ENCODE measurements around the gene PPP1R27.

PPP1R27 gene, protein sequence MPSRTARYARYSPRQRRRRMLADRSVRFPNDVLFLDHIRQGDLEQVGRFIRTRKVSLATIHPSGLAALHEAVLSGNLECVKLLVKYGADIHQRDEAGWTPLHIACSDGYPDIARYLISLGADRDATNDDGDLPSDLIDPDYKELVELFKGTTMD

DNA sequence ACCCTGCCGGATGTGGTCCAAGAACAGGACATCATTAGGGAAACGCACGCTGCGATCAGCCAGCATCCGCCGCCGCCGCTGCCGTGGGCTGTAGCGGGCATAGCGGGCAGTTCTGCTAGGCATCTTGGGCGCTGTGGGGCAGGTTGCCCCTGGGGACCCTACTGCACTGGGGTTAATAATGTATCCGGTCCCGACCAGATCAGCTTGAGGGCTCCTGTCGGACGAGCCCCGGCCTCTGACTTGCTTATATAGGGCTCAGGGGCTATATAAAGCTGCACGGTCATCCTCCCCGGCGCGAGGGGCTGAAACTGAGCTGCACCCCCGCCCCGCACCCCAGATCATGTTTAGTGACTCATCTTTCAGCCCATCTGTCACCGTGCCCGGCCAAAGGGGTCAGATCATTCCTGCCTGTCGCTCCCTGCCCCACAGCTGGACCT is at the start of gene PPP1R27:
PPP1R27 (minus strand) TSS at position 220 of the 437 bp plus-strand sequence; CDS start at position 123, 97 bp downstream.
- no peak for DNase-seq (ENCODE audit: low read depth, low spot score)

DNA sequence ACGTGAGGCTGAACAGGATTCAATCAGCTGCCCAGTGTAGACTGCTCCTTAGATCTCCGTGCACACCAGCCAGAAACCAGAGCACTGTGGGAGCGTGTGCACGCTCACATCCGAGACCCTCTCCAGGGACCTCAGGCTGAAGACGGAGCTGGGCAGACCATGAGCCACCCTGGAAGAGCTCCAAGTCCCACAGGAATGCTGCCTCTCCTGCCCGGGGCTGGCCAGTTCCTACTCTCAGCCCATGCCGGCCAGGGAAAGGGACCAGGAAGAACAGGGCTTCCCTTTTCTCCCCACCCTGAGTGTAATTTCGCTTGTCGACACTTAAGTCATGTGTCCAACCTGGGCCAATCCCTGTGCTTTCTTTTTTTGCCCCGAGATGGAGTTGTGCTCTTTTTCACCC is 49.7 kb upstream of the PPP1R27 start:
- no peak for DNase-seq (ENCODE audit: low read depth, low spot score)

DNA sequence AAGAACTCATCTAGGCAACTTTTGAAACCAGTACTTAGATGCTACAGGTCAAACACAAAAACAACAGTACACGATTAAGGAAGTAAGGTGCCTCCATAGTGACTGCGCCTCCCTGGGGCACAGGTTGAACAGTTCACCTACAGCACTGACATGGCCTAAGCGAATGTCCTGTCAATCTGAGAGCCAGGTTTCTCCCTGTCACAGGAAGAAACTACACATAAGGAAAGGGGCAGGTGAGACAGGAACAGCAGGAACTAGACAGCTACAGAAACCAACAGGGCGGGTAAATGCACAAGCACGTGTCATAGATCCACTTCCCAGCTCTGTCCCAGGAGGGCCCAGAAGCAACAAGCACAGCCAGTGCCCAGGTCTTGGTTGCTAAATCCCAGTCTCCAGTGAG is 44.3 kb upstream of the PPP1R27 start:
- no peak for DNase-seq (ENCODE audit: low read depth, low spot score)

DNA sequence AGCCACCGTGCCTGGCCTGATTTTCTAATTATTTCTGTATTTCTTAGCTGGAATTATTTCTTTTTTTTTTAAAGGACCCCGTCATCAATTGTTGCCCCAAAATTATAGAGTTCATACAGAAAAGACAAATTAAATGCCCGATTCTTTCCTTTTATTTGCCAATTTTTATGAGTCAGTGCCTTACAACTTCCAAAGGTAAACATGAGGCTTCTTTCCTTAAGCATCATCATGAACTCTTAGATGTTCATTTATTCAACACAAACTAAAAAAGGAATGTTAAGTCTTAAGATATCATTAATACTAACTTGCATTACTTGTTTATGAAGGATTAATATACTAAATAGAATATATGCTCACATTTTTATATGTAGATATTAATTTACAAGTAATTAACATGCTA is 43.4 kb upstream of the PPP1R27 start:
- DNase-seq (ENCODE audit: low read depth, low spot score) = no peak

DNA sequence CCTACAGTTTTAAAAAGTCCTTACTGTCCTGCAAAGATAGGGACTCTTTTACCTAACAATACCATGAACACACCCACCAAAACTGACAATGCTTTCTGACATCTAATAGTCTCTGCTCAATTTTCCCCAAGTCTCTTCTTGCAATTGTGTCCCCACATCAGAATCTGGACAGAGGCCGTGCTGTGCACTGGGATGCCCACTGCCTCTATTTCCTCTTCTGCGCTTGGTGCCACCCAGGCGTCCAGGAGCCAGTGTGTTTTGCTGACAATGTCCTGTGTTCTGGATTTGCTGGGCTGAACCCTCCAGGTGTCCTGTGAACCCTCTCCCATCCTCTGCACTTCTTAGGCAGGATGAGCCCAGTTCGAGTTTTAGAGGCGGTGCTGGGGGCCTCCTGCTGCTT is 42.7 kb upstream of the PPP1R27 start:
- DNase-seq (ENCODE audit: low read depth, low spot score) = no peak

DNA sequence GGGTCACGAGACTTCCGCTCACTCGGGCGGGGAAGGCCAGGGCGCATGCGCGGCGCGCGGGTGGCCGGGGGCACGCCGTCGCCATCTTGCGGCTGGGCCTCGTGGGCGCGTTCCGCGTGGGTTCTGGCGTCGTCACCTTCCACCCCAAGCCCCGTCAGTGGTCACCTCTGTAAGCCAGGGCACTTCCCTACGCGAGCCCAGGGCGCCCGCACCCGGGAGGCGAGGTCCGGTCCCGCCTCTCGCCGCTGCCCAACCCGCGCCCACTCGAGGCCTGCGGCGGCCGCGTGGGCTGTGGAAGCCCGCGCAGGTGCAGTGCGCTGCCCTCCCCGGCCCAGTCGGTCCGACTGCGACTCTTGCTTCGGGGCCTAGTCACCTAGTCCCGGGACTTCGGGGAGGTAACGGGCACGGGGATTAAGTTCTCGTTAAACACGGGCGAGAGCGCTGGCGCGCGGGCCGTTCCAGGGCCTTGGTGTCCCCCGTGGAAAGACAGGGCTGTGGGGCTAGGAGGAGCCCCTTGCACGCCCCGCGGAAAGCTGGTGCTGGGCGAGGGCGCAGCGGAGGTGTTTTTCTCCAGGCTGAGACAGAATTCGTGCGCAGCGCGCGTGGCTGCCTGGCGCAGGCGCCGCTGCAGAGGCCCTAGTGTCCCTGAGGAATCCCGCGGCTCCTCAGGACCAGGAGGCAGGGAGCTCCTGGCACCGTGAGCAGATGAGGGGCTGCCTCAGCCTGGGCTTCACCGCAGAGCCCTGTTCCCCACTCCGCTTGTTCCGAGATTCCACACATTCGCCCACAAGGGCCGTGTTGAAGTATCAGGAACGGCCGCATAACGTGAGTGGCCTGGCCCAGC is 36.8 kb upstream of the PPP1R27 start:
- peak; percentile 77 for DNase-seq (ENCODE audit: low read depth, low spot score)

DNA sequence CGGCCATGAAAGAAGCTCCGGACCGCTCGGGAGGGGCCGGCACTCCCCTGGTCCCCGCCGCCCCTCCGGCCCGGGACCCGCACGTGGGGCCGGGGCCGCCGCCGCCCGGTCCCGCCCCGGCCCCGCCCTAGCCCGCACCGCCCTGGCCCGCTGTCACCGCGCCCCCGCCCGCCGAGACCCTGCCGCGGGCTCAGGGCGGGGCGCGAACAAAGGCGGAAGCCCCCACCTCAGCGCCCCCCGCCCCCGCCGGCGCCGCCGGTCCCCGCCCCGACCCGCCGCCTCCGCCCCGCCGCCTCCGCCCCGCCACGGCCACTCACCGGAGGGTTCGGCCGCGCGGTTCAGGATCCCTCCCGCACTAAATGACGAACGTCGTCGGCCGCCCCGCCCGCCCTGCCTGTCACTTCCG is 36.1 kb upstream of the PPP1R27 start, which contains the start of gene ARHGDIA:
ARHGDIA (minus strand) TSS at position 357 of the 406 bp plus-strand sequence. CDS start 1,407 bp downstream, outside the sequence.
- no peak for DNase-seq (ENCODE audit: low read depth, low spot score)

DNA sequence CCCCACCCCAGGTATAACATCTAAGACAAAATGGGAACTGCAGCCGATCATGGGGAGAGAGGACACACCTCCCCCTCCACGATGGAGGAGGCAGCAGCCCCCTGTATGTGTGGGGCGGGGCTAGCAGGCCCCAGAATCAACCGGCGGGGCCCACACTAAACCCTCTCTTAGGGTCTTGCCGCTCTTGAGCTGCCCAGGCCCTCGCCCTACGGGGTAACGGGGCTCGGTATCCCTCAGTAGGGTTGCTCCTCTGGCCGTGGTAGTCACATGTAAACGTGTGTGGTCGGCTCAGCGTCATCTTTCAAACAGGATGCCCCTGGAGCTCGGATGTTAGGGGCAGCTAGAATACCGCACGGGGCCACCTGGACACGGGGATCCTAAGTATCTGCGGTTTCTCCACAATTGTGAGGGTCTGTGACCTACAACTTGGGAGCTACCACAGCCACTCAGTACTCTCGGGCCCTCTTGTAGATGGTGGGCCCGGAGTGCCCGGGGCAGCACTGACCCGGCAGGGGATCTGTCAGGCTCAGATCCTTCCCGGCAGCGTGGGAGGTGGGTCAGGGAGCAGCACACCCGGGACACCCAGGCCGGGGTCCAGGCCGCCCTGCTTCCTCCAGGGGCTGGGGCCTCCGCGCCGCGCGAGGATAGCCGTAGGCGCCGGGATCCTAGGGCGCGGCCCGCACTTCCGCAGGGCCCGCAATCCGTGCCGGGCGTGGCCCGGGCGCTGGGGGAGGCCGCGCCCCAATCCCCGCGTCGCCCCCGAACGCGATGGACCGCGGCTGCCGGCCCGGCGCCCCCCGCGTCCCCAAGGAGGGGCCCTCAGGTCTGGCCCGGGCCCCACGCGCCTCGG is 35.5 kb upstream of the PPP1R27 start:
- DNase-seq (ENCODE audit: low read depth, low spot score) = peak; percentile 63

DNA sequence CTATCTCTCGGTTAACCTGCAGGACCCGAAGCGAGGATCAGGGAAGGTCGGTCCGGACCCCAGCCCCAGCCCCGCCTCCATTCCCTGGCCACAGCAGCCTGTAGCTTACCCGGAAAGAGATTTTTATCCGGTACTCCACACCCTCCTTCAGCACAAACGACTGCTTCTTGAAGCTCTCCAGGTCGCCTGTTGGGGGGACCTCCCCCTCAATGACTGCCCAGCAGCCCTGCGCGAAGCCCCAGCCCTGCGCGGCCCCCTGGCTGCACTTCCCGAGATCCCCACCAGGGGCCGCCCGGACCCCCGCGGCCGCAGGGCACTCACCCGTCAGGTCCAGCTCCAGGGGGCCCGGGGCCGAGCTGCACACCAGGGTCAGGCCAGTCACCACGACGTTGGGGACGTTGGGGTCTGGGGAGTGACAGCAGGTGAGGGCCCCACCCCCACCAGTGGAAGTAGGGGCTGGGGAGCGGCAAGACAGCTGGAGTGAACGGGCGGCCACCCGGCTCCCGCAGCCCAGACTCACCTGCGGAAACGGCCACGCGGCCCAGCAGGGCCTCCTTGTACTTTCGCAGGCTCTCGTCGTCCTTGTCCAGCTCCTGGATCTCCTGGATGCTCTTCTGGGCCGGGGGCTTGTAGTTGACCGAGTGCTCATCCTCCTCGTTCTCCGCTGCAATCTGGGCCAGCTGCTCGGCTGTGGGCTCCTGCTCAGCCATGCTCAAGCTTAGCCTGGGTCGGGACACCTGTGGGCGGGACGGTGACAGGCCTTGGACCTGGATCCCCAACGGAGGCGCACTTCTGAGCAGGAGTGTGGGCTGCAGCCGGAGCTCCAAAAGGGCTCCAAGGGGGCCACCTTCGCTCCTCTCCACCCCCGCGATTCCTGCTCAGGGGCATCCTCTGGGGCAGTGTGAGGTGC is 34.6 kb upstream of the PPP1R27 start:
- peak; percentile 85 for DNase-seq (ENCODE audit: low read depth, low spot score)

DNA sequence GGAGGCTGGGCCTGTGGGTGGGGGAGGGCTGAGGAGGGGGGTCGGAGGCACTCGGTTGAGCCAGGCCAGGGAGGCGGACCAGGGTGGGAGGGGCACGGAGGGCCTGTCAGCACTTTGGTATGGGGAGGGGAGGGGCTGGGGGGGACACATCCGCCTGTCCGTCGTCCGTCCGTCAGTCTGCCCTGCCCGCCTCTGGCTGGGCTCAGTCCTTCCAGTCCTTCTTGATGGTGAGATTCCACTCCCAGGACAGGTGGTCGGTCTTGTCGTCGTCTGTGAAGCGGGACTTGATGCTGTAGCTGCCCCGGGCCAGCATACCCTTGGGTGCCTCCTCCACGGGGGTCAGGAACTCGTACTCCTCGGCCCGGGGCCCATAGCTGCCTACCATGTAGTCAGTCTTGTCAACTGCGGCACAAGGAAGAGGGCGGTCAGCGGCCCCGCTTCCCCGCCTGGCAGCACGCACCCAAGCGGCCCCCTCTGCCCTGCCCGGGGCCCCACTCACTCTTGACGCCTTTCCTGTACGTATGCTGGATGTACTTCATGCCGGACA is 33.9 kb upstream of the PPP1R27 start:
- peak; percentile 85 for DNase-seq (ENCODE audit: low read depth, low spot score)

DNA sequence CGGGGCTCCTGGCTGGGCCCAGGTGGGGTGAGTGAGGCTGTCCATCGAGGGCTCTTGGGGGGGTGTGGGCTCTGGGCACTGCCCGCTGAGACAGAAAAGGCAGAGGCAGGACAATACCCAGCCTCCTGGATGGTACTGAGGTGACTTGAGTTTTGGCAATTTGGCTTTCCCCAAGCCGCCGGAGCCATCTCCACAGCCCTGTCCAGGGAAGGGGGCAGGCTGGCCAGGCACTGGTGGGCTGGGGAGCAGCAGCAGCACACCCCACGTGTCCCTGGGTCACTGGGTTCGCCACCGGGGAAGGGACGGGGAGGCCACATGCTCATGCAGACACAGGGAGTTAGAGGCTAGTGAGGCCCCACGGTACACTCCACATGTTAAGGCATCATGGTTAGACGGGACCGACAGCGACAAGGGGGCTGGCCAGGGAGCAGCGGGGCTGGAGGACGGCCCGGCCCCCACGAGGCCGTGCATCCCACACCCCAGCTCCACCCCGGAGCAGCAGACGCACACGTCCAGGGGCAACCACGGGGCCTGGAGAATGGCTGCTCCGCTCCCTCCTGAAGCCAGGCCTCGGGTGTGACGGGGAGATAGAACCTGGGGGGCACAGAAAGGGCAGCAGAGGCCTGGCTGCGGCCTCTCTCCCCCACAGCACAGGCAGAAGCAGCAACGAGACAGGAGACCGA is 33.3 kb upstream of the PPP1R27 start:
- no peak for DNase-seq (ENCODE audit: low read depth, low spot score)

DNA sequence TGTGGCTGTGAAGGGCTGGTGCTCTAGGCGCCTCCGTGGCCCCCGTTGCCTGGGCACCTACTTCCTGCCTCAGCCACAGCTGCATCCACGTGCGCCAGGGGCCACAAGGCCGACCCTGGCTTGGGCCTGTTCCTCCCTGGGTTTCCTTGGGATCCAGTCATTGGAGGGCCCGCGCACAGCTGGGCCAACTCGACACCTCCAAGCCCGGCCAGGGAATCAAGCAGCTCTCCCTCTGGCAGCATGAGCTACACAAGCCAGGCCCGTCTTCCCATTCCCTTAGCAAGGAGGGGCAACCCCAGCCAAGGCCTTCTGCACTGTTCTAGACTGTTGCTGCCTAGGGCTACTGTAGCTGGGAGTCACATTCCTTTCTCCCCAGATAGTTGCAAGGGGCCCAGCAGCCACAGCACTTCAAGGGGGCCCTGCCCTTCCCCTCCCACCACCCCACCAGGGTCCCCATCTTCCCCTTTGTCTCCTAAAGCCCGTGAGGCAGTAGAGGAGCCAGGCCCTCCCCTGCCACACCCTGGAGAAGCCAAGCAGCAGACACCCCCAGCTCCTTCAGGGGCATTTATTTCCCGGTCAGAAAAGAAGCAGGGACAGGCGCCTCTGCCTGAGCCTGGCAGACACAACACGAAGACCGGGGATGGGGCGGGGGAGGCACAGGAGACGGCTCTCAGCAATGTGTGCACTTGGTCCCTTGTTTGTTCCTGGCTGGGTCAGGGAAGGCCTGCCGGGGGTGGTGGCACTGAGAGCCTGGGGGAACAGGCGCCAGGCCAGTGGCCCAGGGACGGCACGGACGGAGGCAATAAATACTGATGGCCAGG is 32.5 kb upstream of the PPP1R27 start:
- peak; percentile 88 for DNase-seq (ENCODE audit: low read depth, low spot score)

DNA sequence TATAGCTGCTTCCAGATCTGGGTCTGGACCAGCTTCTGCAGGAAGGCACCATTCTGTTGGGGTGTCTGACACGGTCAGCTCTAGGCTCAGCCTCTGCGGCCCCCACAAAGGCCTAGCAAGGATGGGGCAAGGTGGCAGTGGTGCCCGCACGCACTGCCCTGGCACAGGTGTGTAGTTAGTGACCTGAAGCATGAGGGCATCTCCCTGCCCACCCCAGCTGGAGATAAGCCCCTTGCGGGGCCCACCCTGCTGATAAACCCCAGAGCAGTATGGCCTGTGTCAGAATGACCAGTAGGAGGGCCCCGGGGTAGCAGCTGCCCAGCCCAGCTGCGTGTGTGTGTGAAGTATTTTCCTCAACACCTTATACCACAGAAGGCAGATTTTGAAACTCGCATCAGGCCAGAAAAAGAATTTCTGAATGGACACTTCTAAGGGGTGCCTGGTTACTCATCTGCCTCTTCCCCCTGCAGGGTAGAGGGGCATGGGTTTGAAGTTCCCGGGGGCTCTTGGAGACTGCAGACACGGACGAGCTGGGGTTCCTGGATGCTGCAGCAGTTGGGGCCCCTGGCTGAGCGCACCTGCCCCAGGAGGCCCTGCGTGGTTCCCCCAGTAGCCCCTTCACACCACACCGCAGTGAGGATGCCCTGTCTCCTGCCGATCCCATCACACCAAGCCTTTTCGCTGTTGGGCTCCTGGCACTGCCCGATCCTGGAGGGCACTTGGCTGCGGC is 31.8 kb upstream of the PPP1R27 start:
- no peak for DNase-seq (ENCODE audit: low read depth, low spot score)

DNA sequence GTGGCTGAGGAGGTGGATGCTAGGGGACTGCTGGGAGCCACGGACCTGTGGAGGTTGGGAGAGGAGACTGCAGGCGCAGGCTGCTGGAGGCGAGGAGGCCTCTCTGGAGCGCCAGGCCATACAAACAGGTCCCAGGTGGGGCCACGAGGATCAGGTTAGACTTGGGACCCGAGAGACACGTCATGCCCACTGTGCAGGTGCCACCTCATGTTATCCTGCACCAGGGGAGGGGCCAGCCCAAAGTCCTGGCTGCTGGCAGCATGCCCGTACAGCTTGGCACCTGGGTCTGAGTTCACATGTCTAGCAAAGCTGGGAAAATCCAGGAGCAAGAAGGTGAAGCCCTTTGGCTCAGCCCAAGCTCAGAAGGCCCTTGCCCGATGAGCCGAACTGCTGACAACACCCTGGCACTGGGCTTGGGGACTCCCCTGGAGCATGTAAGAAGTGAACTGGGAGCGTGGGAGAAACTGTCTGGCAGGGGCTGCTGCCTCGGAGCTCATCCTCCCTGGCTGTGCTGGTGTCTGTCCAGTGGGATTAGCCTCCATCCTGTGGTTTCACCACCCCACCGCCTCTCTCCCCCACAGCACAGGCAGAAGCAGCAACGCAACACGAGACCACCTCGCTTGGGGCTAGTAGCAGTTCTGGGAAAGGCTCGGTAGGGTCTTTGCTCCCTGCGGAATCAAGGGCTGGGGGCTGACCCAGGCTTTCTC is 31.0 kb upstream of the PPP1R27 start:
- peak; percentile 50 for DNase-seq (ENCODE audit: low read depth, low spot score)

DNA sequence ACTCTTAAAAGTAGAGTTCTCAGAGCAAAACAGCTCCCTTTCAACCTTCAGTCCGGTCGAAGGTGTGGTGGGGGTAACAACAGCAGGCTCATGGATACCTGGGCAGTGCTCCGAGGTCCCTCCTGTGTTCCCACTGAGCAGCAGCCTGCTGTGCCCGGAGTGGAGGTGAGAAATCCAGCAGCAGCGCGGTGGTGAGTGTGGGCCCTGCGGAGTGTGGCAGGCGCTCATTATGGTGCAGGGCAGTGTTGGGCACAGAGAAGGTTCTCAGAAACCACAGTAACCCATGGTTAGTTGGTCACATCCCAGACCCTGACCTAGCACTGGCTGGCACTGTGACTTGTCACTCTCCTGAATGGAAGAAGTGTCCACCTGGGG is 30.5 kb upstream of the PPP1R27 start:
- DNase-seq (ENCODE audit: low read depth, low spot score) = no peak

DNA sequence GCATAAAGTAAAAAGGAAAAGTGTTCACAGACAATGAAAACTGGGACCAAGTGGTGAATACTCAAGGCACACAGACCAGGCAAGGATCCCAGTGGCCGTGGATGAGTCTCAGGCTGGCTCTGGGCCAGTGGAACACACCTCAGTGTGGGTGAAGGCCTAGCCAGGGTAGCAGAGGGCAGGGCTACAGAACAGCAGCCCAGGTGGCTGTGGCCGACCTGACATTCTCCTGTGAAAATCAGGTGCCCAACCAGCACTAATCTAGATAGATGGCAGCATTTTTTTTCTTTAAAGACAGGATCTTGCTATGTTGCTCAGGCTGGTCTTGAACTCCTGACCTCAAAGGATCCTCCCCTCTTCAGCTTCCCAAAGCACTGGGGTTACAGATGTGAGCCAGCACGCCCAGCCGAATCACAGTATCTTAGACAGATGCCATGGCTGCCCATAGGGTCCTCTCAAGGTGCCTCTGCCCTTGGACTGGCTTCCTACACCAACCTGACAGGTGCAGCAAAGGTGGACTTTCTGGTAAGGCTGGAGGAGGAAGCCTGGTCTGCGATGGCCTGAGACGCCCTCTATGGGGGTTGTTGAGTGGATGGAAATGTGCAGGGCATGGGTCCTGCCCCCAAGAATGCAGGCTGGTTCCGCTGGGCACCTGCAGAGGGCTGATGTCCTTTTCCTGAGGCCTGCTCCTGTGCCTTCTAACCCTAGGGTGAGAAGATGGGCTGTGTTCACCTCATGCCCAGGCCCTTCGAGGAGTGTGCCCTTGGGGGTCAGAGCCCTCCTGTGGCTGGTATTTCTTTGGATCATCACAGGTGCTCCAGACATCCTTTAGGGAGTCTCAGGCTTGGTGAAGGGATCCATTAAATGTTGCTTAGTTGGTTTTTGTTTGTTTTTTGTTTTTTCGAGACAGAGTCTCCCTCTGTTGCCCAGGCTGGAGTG is 29.3 kb upstream of the PPP1R27 start:
- no peak for DNase-seq (ENCODE audit: low read depth, low spot score)

DNA sequence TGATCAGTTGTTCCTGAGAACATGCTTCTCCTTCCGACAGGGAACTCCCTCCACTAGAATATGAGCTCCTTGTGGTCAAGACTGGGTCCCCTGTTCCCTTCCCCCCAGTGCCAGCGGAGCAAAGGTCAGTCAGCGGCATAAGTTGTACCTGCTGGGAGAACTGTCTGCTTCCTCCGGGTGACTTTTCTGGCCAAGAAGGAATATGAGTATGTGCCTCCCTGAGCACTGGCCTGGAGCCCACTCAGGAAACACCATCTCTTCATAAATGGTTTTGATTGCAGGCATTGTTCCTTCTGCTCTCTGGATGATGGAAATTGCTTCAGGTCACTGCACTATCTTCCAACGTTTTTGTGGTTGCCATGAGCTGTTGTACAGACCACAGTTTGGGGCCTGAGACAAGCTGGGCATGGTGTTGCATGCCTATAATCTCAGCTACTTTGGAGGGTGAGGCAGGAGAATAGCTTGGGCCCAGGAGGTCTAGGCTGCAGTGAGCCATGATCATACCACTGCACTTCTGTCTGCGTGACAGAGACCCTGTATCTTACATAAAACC is 28.3 kb upstream of the PPP1R27 start:
- no peak for DNase-seq (ENCODE audit: low read depth, low spot score)
